Peyer's patch (tissue), 4 donors: ENCODE results near the gene FZD1.

ENCODE experiments used
- CTCF ChIP-seq, 6 experiments: fragments of 450-650 bp in 4 of 6; fragments of 200-600 bp in 2 of 6; sonication (generic) in 1 of 6; IDR thresholded peaks; one replicate each; pipeline ENCODE4 v1.5.1; 2017 to 2019; ENCODE audit warnings: antibody characterized with exemption in 6 of 6, mild to moderate bottlenecking in 3 of 6, moderate library complexity in 1 of 6
- POLR2A ChIP-seq, 2 donors: fragments of 450-650 bp; IDR thresholded peaks; one replicate each; pipeline ENCODE4 v1.5.1; 2017; ENCODE audit warnings: antibody characterized with exemption in 2 of 2, mild to moderate bottlenecking in 2 of 2, moderate library complexity in 2 of 2

GRCh38 chr7:91250706-91251105 lies 13.5 kb upstream of the FZD1 start:
- TF ChIP-seq POLR2A (IDR thresholded peaks at IDR 0.05) (no peak), CTCF (IDR thresholded peaks at IDR 0.05) (no peak)
